H9 (cell line): ENCODE data around the gene L3MBTL4. TPM values are rescaled to one million over a fixed set of nuclear protein-coding genes. Genes with fewer than 3 reads are reported as not detected.

Experiments used
- DNase-seq: peaks from one replicate; pipeline ENCODE4 v3.0.0-alpha.2; 2017
- H2AFZ ChIP-seq: one replicate; pipeline ENCODE4 v1.6.1; 2013; ENCODE audit warnings: mild to moderate bottlenecking, low read length, control low read depth, moderate library complexity
- H2AK5ac ChIP-seq: 2 replicates; pipeline ENCODE4 v1.6.1; 2013; ENCODE audit warnings: low read length, control low read depth, mixed read lengths; ENCODE audit not compliant: insufficient read length
- H2BK120ac ChIP-seq: one replicate; pipeline ENCODE4 v1.6.1; 2013; ENCODE audit warnings: low read depth, mild to moderate bottlenecking, low read length, control low read depth, inconsistent platforms; ENCODE audit not compliant: poor library complexity, severe bottlenecking
- H2BK12ac ChIP-seq: 2 replicates; pipeline ENCODE4 v1.6.1; 2013; ENCODE audit warnings: low read length, control low read depth, mixed read lengths, low read depth; ENCODE audit not compliant: insufficient read length
- H2BK15ac ChIP-seq: 2 replicates; pipeline ENCODE4 v1.6.1; 2013; ENCODE audit warnings: low read depth, low read length, control low read depth
- H2BK20ac ChIP-seq: one replicate; pipeline ENCODE4 v1.6.1; 2013; ENCODE audit warnings: low read depth, mild to moderate bottlenecking, low read length, control low read depth, inconsistent platforms; ENCODE audit not compliant: poor library complexity, severe bottlenecking
- H2BK5ac ChIP-seq: 2 replicates; pipeline ENCODE4 v1.6.1; 2013; ENCODE audit warnings: low read length, control low read depth, mixed read lengths; ENCODE audit not compliant: insufficient read length
- H3K14ac ChIP-seq: 2 replicates; pipeline ENCODE4 v1.6.1; 2013; ENCODE audit warnings: low read length, control low read depth; ENCODE audit not compliant: insufficient read depth
- H3K18ac ChIP-seq: 2 replicates; pipeline ENCODE4 v1.6.1; 2013; ENCODE audit warnings: low read depth, mild to moderate bottlenecking, mixed read lengths, low read length, control low read depth; ENCODE audit not compliant: insufficient read length
- H3K23ac ChIP-seq: 2 replicates; pipeline ENCODE4 v1.6.1; 2013; ENCODE audit warnings: low read length, control low read depth, mixed read lengths, low read depth; ENCODE audit not compliant: insufficient read length
- H3K23me2 ChIP-seq: 2 replicates; pipeline ENCODE4 v1.6.1; 2013; ENCODE audit warnings: low read depth, mild to moderate bottlenecking, mixed read lengths, low read length, control low read depth; ENCODE audit not compliant: insufficient read length, poor library complexity, severe bottlenecking
- H3K27ac ChIP-seq: 2 replicates; pipeline ENCODE4 v1.5.1; 2013; ENCODE audit warnings: low read length, control low read depth, mixed read lengths, low read depth; ENCODE audit not compliant: insufficient read length
- H3K27me3 ChIP-seq: 2 replicates; pipeline ENCODE4 v1.6.1; 2013; ENCODE audit warnings: low read length, control low read depth, inconsistent platforms; ENCODE audit not compliant: insufficient read depth
- H3K4ac ChIP-seq: 2 replicates; pipeline ENCODE4 v1.6.1; 2013; ENCODE audit warnings: low read depth, mild to moderate bottlenecking, control low read depth, inconsistent platforms, low read length, moderate library complexity
- H3K4me1 ChIP-seq: 2 replicates; pipeline ENCODE4 v1.6.1; 2013; ENCODE audit warnings: low read length, control low read depth, inconsistent platforms; ENCODE audit not compliant: insufficient read depth
- H3K4me2 ChIP-seq: 2 replicates; pipeline ENCODE4 v1.6.1; 2013; ENCODE audit warnings: low read length, control low read depth, mixed read lengths; ENCODE audit not compliant: insufficient read length, insufficient read depth
- H3K56ac ChIP-seq: 2 replicates; pipeline ENCODE4 v1.6.1; 2013; ENCODE audit warnings: low read depth, mild to moderate bottlenecking, mixed read lengths, low read length, control low read depth; ENCODE audit not compliant: insufficient read length
- H3K79me1 ChIP-seq: 2 replicates; pipeline ENCODE4 v1.6.1; 2013; ENCODE audit warnings: low read depth, mild to moderate bottlenecking, moderate library complexity, low read length, control low read depth, inconsistent platforms; ENCODE audit not compliant: insufficient read depth, poor library complexity, severe bottlenecking
- H3K79me2 ChIP-seq: 2 replicates; pipeline ENCODE4 v1.6.1; 2013; ENCODE audit warnings: low read length, control low read depth, inconsistent platforms; ENCODE audit not compliant: insufficient read depth
- H3K9ac ChIP-seq: 2 replicates; pipeline ENCODE4 v1.6.1; 2013; ENCODE audit warnings: low read length, control low read depth, mixed read lengths; ENCODE audit not compliant: insufficient read length; ENCODE audit errors: extremely low read depth
- H3K9me3 ChIP-seq: one replicate; pipeline ENCODE4 v1.6.1; 2013; ENCODE audit warnings: low read depth, low read length, inconsistent platforms; ENCODE audit not compliant: control insufficient read depth
- H3T11ph ChIP-seq: one replicate; pipeline ENCODE4 v1.6.1; 2013; ENCODE audit warnings: mild to moderate bottlenecking, low read length, control low read depth, inconsistent platforms
- H4K20me1 ChIP-seq: one replicate; pipeline ENCODE4 v1.6.1; 2013; ENCODE audit not compliant: control insufficient read depth, insufficient read length, insufficient read depth
- H4K5ac ChIP-seq: 2 replicates; pipeline ENCODE4 v1.6.1; 2013; ENCODE audit warnings: low read depth, mild to moderate bottlenecking, mixed read lengths, low read length, control low read depth; ENCODE audit not compliant: insufficient read length
- H4K8ac ChIP-seq: replicated peaks from 2 replicates; pipeline ENCODE4 v1.6.1; 2013; ENCODE audit warnings: low read length, control low read depth, mixed read lengths, low read depth; ENCODE audit not compliant: insufficient read length
- H4K91ac ChIP-seq: 2 replicates; pipeline ENCODE4 v1.6.1; 2013; ENCODE audit warnings: low read depth, mild to moderate bottlenecking, moderate library complexity, mixed read lengths, low read length, control low read depth; ENCODE audit not compliant: insufficient read length
- H3K27ac Mint-ChIP-seq, 3 experiments: 2 replicates in 2 of 3; 3 replicates in 1 of 3; pipeline ENCODE4 v1.8.0; 2020 to 2021; ENCODE audit warnings: mixed read lengths in 3 of 3, mild to moderate bottlenecking in 1 of 3, moderate library complexity in 1 of 3
- H3K27me3 Mint-ChIP-seq: 2 replicates; pipeline ENCODE4 v1.8.0; 2021; ENCODE audit warnings: low read depth, mild to moderate bottlenecking, moderate library complexity, mixed read lengths
- H3K36me3 Mint-ChIP-seq, 3 experiments: 2 replicates in 2 of 3; 3 replicates in 1 of 3; pipeline ENCODE4 v1.8.0; 2020 to 2021; ENCODE audit warnings: low read depth in 3 of 3, mixed read lengths in 3 of 3; ENCODE audit not compliant: insufficient read depth in 1 of 3
- H3K4me1 Mint-ChIP-seq, 2 experiments: 2 replicates each; pipeline ENCODE4 v1.8.0; 2020; ENCODE audit warnings: mixed read lengths in 2 of 2
- H3K4me3 Mint-ChIP-seq, 2 experiments: 2 replicates in 1 of 2; 3 replicates in 1 of 2; pipeline ENCODE4 v1.8.0; 2020 to 2021; ENCODE audit warnings: mild to moderate bottlenecking in 2 of 2, mixed read lengths in 2 of 2, moderate library complexity in 1 of 2
- H3K9me3 Mint-ChIP-seq, 2 experiments: 2 replicates in 1 of 2; 3 replicates in 1 of 2; pipeline ENCODE4 v1.8.0; 2020; ENCODE audit warnings: mild to moderate bottlenecking in 2 of 2, mixed read lengths in 2 of 2, moderate library complexity in 1 of 2
- WGBS: extraction: QIAGEN DNeasy Blood & Tissue Kit; methylation state at CpG from one replicate; pipeline ENCODE4 v1.1.7; 2013; ENCODE audit warnings: missing lambda C conversion rate, low lambda C conversion rate, mixed read lengths; ENCODE audit not compliant: insufficient read length; ENCODE audit errors: extremely low coverage; 5-methylcytosine and 5-hydroxymethylcytosine counted together
- total RNA-seq: library from RNA; stranded (reverse); gene quantifications from 2 replicates; pipeline ENCODE4 v1.2.1, GENCODE V29; 2021
- TF ChIP-seq, protein P1 (sequence below): fragments of 200-600 bp; sonication (generic); conservative IDR thresholded peaks from 3 replicates; pipeline ENCODE4 v1.8.0; 2021; ENCODE audit warnings: antibody characterized with exemption, mild to moderate bottlenecking

Gene L3MBTL4
- total RNA-seq, 1 experiment from 2014 or later, result 1.9 TPM

DNA sequence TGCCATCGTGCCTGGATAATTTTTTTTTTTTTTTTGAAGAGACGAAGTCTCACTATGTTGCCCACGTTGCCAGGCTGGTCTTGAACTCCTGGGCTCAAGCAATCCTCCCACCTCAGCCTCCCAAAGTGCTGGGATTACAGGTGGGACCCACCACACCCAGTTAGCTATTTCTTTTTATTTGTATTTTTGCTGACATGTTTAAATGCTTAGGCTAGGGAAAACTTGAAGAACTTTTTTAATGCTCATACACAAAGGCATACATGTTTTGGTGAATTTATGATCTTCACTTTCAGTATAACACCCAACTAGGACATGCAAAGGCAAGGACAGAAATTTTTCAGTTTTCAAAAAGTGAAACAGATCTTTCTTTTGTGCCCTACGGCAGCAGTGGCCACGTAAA, 9.9 kb downstream of the L3MBTL4 start:
- Histone ChIP-seq H3K23ac (no peak overlapping the region), H2BK120ac (no peak overlapping the region), H2BK12ac (no peak overlapping the region), H2BK5ac (no peak overlapping the region), H3K4me1 (peaks cover 2% of the 10 kb centered on the region; the same call in 1 of the 2 replicates), H3K9ac (no peak overlapping the region), H3K27me3 (no peaks in the 10 kb centered on the region), H4K91ac (no peak overlapping the region), H3K79me1 (no peaks in the 10 kb centered on the region), H2BK15ac (no peak overlapping the region), H2AFZ (no peak overlapping the region), H3K56ac (no peak overlapping the region), H2BK20ac (no peak overlapping the region), H4K5ac (no peak overlapping the region), H3T11ph (no peak overlapping the region), H3K4ac (no peak overlapping the region), H3K18ac (no peak overlapping the region), H3K23me2 (peaks cover 3% of the 10 kb centered on the region), H3K27ac (no peak overlapping the region), H3K14ac (no peak overlapping the region), H3K9me3 (no peaks in the 10 kb centered on the region), H4K20me1 (no peaks in the 10 kb centered on the region), H3K79me2 (no peaks in the 10 kb centered on the region), H4K8ac (no peak overlapping the region), H3K4me2 (no peak overlapping the region), H2AK5ac (no peak overlapping the region)
- DNase-seq, result no peak
- Mint-ChIP-seq H3K36me3 (no peaks in the 10 kb centered on the region), H3K9me3 (no peaks in the 10 kb centered on the region), H3K4me1 (peaks cover 12 to 13% of the 10 kb centered on the region in 2 experiments), H3K27me3 (no peaks in the 10 kb centered on the region), H3K4me3 (no peak overlapping the region; a peak in 1 of 5 replicates), H3K27ac (no peak overlapping the region)
- TF ChIP-seq, protein P1, sequence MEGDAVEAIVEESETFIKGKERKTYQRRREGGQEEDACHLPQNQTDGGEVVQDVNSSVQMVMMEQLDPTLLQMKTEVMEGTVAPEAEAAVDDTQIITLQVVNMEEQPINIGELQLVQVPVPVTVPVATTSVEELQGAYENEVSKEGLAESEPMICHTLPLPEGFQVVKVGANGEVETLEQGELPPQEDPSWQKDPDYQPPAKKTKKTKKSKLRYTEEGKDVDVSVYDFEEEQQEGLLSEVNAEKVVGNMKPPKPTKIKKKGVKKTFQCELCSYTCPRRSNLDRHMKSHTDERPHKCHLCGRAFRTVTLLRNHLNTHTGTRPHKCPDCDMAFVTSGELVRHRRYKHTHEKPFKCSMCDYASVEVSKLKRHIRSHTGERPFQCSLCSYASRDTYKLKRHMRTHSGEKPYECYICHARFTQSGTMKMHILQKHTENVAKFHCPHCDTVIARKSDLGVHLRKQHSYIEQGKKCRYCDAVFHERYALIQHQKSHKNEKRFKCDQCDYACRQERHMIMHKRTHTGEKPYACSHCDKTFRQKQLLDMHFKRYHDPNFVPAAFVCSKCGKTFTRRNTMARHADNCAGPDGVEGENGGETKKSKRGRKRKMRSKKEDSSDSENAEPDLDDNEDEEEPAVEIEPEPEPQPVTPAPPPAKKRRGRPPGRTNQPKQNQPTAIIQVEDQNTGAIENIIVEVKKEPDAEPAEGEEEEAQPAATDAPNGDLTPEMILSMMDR, result no peak
- no CpG with 5 or more reads among the region's 5 CpGs for WGBS
